WTC11 (cell line): ENCODE data around the gene ARL4A.
"Not testable (repeated sequence)": the region's sequence is repeated elsewhere in the genome, so short reads cannot be mapped to it uniquely, and the experiment has no call there.

Source experiments
- ELF4 ChIP-seq: sonication (generic); formaldehyde crosslinking; IDR thresholded peaks from 2 replicates; pipeline ENCODE4 v1.8.1; 2022; ENCODE audit warnings: low read depth, mild to moderate bottlenecking, moderate library complexity, missing genetic modification reagents
- JUN ChIP-seq: sonication (generic); formaldehyde crosslinking; IDR thresholded peaks from 2 replicates; pipeline ENCODE4 v1.8.0; 2023; ENCODE audit warnings: mild to moderate bottlenecking, missing genetic modification reagents
- TF ChIP-seq, protein P1 (sequence below): fragments of 200-600 bp; IDR thresholded peaks from 2 replicates; pipeline ENCODE4 v1.8.0; 2022; ENCODE audit warnings: antibody characterized with exemption

DNA sequence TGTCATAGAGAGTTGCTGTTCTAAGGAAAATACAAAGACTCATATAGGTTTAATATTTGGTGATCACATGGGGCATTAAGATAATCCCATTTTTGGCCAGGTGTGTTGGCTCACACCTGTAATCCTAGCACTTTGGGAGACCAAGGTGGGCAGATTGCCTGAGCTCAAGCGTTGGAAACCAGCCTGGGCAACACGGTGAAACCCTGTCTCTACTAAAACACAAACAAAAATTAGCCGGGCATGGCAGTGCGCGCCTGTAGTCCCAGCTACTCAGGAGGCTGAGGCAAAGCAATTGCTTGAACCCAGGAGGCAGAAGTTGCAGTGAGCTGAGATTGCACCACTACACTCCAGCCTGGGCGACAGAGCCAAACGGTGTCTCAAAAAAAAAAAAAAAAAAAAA, 14.0 kb upstream of the ARL4A start:
- TF ChIP-seq ELF4, JUN (CRISPR knock-in tag): not testable (repeated sequence)
- TF ChIP-seq, protein P1, sequence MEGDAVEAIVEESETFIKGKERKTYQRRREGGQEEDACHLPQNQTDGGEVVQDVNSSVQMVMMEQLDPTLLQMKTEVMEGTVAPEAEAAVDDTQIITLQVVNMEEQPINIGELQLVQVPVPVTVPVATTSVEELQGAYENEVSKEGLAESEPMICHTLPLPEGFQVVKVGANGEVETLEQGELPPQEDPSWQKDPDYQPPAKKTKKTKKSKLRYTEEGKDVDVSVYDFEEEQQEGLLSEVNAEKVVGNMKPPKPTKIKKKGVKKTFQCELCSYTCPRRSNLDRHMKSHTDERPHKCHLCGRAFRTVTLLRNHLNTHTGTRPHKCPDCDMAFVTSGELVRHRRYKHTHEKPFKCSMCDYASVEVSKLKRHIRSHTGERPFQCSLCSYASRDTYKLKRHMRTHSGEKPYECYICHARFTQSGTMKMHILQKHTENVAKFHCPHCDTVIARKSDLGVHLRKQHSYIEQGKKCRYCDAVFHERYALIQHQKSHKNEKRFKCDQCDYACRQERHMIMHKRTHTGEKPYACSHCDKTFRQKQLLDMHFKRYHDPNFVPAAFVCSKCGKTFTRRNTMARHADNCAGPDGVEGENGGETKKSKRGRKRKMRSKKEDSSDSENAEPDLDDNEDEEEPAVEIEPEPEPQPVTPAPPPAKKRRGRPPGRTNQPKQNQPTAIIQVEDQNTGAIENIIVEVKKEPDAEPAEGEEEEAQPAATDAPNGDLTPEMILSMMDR: not testable (repeated sequence)
